Activated CD8-positive, alpha-beta memory T cell treated with anti-CD3 and anti-CD28 coated beads for 4 hours (primary cell): ENCODE data around the gene ENTR1.

Experiments
- DNase-seq, 2 donors: peaks; one replicate each; pipeline ENCODE4 v3.0.0-alpha.2; 2020; ENCODE audit warnings: low read depth in 2 of 2

ENTR1 gene

GRCh38 chr9:136377341-136378169 lies 32.9 kb downstream of the ENTR1 start:
- no peak for DNase-seq

GRCh38 chr9:136376457-136376856 lies 34.0 kb downstream of the ENTR1 start:
- no peak for DNase-seq

DNA sequence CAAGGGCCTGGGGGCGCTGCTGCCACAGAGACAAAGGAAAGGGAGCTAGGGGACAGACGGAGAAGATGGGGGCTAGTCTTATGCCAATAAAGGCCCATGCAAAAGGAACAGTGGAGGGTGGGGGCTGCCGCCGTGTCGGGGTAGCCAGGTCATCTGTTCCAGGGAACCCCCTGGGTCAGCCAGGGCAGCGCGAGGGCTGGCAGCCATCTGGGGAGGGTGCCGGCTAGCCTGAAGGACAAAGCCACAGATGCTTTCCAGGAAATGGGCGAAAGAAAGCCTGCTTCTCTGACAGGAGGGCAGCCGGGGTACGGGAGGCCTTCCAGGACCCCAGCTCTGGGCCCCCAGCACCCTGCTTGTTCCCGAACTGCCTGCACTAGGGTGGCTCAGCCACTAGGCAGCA lies 35.3 kb downstream of the ENTR1 start:
- no peak for DNase-seq

DNA sequence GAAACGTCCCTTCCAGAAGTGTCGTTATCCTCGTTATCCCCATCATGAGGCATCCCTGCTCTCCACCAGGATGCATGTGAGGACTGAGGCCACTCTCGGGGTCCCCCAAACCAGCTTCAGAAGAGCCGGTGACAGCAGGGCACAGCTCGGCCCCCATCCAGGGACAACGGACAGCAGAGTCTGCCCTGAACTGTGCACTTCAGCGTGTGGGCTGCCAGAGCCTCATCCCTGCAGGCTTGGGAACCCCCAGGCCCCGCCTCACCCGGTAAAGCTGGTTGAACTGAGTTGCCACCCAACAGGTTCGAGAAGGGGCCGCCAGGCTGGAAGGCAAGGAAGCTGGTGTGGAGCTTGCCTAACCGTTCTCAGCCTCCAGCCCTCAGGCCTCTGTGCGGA lies 36.2 kb downstream of the ENTR1 start:
- no peak for DNase-seq

- no peak for DNase-seq
Measured at GRCh38 chr9:136373300-136374182, 36.9 kb downstream of the ENTR1 start, which contains the start of gene CARD9. Gene CARD9, minus strand, starts transcription at chr9:136373669. Its CDS starts 1,591 bp downstream, at chr9:136372078.

DNA sequence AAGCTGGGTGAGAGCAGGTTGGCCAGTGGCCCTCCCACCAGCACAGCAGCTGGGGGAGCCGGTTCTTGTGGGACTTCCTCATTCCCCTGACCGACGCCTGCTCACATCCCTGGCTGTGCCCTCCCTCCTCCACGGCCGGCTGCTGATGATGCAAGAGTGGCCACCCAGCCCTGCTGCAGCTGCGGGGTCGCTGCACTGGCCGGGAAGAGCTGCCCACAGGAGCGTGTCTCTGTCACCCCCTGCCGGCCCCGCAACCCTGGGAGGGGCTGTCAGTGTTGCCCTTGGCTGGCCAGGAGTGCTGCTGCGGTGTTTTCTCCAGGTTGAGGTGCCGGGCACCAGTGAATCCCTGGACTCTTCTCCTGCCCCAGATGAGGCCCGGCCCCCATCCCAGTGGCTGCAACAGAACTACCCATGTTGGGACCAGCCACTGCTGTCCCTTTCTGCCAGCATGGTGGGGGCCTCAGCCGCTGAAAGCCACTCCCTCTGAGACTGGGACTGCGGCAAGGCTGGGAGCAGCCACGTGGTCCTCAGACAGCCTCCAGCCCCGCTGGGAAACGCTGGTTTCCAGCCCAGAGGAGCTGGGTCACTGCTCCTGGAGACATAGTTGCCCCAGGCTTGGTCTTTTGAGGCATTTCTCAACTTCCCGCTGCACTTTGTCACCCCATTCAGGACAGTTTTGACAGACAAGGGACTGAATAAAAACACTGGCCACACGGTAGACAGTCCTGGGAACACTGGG lies 37.7 kb downstream of the ENTR1 start:
- DNase-seq = no peak

- DNase-seq = no peak
Measured at GRCh38 chr9:136372006-136372405, 38.4 kb downstream of the ENTR1 start.

GRCh38 chr9:136371533-136371880 lies 38.9 kb downstream of the ENTR1 start:
- DNase-seq = no peak

DNA sequence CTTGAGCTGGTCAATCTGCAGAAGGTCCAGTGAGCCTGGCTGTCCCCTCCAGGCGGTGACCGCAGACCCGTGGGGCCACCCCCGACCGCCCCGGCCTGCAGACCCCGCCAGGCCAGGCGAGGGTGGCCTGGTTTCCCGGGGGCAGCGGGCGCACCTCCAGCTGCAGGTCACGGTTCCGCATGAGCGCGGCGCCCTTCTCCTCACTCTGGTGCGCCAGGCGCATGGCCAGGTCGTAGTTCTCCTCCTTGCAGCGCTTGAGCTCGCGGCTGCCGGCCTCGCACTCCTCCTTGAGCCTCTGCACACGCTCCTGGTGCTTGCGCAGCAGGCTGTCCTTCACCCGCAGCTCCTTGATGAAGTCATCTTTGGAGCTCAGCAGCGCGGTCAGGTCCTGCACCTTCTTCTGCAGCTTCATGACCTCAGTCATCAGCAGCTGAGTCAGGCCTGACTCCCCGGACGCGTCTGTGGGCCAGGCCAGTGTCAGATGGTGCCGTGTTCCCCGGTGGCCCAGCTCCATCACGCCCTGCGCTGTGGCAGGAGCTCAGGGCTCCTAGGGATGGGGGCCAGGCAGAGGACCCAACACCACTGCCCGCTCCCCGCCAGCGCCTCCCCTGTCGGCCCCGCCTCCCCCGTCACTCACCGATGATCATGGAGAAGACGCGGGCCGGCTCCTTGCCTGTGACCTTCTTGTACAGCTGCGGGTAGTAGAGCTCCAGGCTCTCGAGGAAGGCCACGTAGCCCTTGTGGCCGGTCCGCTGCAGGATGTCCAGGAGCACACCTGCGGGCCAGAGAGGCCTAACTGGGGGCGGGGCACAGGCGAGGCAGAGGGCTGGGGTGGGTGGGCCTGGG lies 39.5 kb downstream of the ENTR1 start:
- no peak for DNase-seq

DNA sequence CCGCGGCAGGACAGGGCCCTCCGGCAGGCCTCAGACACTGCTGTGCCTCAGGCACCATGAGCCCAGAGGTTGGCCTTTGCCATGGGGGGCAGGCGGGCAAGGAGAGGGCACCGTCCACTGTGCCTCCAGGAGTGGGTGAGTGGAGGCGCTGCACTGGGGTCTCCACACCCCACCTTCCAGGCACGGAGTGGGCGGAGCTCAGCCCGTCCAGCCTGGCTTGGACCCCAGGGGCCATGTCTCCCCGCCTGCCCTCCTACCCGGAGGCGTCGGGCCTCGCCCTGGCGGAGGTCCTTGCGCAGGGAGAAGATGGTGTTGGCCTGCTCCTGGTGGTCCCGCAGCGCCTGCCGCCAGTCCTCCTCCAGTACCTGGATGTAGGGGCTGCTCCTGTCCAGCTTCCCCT lies 40.4 kb downstream of the ENTR1 start:
- DNase-seq = no peak

DNA sequence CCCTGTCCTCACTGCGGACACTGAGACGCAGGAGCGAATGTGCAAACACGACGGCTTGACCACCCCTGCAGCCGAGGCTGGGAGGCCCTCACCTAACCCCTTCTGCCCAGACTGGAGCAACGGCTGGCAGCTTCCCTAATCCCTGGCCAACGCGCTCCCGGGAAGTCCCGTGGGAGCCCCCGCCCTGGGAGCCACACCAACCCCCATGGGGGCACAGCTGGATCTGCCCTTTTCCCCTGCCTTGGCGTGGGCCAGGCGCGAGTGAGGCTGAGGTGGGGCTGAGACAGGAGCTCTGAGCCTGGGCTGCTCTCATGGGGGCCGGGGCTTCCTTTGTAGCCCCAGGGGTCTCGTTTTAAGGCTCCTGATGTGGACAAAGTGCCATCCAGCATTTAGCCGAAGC lies 42.2 kb downstream of the ENTR1 start:
- no peak for DNase-seq

DNA sequence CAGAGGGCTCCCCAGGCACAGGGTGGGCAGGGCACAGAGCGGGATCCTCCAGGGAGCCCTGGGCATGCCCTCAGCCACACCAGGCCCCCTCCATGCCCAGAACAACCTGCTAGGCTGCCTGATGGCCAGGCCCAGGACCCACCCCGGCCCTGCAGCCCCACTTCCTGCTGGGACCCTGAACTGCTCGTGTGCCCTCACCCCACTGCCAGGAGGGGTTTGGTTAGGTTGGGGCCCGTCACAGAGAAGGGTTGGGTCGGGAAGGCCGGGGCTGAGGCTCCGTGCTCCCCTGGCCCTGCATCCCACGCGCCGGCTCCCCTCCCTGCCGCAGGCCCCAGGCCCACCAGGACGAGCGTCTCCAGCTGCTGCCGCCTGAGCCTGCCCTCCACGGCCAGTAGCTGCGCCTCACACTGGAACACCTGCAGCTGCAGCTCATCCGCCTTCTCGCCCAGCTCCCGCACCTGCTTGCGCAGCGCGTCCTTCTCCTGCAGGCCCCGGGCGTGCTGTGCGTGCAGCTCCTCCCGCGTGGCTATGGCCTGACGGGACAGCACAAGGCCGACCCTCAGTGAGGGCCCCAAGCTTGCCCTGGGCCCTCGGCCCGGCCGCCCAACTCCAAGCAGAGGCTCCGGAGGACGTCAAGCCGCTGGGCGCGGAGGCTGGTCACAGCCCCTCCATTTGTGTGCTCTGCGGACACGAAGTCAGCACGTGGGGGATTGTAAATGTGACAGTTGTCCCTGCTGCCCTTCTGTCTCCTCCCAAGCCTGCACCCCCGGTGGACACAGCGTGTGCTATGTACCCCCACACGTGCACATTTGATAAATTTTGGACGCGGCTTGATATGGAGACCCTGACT lies 42.9 kb downstream of the ENTR1 start:
- no peak for DNase-seq

GRCh38 chr9:136366826-136367225 lies 43.6 kb downstream of the ENTR1 start:
- no peak for DNase-seq

GRCh38 chr9:136365775-136366222 lies 44.6 kb downstream of the ENTR1 start:
- DNase-seq = no peak

DNA sequence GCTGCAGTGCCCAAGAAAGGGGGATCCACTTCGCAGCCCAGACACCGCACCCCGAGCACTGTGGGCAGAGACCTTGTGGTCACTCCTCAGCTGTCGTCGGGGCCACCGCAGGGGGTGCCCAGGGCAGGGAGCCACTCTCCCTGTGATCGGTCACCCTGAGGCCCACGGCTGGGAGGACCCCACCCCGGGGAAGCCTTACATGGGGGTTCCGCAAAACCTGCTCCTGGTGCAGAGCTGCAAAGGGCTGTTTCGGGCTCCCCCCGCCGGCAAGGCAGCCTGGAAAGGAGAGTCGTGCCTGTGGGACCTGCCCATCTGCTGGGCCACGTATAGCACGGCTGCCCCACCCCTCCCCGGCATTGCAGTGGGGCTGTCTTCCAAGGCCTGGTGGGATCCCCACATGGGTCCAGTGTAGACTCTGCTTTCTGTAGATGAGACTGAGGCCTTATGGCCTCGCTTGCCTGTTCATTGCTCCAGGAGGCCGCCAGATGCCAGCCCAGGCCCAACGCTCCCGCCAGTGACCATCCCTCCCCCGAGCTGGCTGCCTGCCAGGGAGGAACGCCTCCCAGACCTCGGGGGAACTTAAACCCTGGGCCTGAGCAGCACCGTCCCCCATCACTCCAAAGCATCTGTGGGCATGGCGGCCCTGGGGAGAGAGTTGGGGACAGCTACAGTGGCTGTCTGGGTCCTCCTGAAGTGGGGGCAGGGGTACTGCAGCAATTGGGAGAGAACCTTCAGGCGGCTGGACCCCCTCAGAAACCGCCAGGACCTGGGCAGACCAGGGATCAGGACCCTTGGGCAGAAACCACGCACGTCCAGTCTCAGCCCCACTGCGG lies 45.3 kb downstream of the ENTR1 start:
- DNase-seq = no peak

- DNase-seq = no peak
Measured at GRCh38 chr9:136363949-136364748, 46.3 kb downstream of the ENTR1 start.

GRCh38 chr9:136363106-136363948 lies 47.1 kb downstream of the ENTR1 start, which contains the start of gene DNLZ:
Gene DNLZ, minus strand, starts transcription at chr9:136363744. Its CDS starts 30 bp downstream, at chr9:136363714.
- DNase-seq = peak; percentile 87 to 90

- DNase-seq = no peak
Measured at GRCh38 chr9:136362450-136362784, 48.0 kb downstream of the ENTR1 start.
